DOHH2 (cell line): ENCODE measurements around the gene CCNL2.

Source experiments
- H3F3A ChIP-seq: fragments of 200-600 bp; sonication (generic), shearing (Covaris generic); 2 replicates; pipeline ENCODE4 v1.6.0; 2016; ENCODE audit warnings: antibody characterized with exemption, mild to moderate bottlenecking; ENCODE audit not compliant: control insufficient read depth, insufficient read depth
- H3K27ac ChIP-seq: fragments of 200-600 bp; sonication (generic); 2 replicates; pipeline ENCODE4 v1.5.1; 2014; ENCODE audit warnings: low read depth, mild to moderate bottlenecking, low read length, moderate library complexity
- H3K27me3 ChIP-seq: fragments of 200-600 bp; sonication (generic); 2 replicates; pipeline ENCODE4 v1.6.1; 2014; ENCODE audit warnings: mild to moderate bottlenecking, low read length, mixed read lengths; ENCODE audit not compliant: control insufficient read depth
- H3K36me3 ChIP-seq: fragments of 200-600 bp; sonication (generic); 2 replicates; pipeline ENCODE4 v1.6.1; 2014; ENCODE audit warnings: mild to moderate bottlenecking, low read length, moderate library complexity, mixed read lengths; ENCODE audit not compliant: control insufficient read depth
- H3K4me1 ChIP-seq: fragments of 200-600 bp; sonication (generic); 2 replicates; pipeline ENCODE4 v1.6.1; 2014; ENCODE audit warnings: mild to moderate bottlenecking, low read length, mixed read lengths; ENCODE audit not compliant: control insufficient read depth
- H3K4me2 ChIP-seq: fragments of 200-600 bp; sonication (generic); 2 replicates; pipeline ENCODE4 v1.6.0; 2014; ENCODE audit warnings: mild to moderate bottlenecking, low read length, moderate library complexity
- H3K4me3 ChIP-seq: fragments of 200-600 bp; sonication (generic); 2 replicates; pipeline ENCODE4 v1.5.1; 2014; ENCODE audit warnings: mild to moderate bottlenecking, low read length, mixed read lengths
- H3K79me2 ChIP-seq: fragments of 200-600 bp; sonication (generic); 2 replicates; pipeline ENCODE4 v1.6.1; 2014; ENCODE audit warnings: mild to moderate bottlenecking, low read length, mixed read lengths; ENCODE audit not compliant: control insufficient read depth
- H3K9me2 ChIP-seq: fragments of 200-600 bp; sonication (generic); replicated peaks from 2 replicates; pipeline ENCODE4 v1.6.1; 2014; ENCODE audit warnings: mild to moderate bottlenecking, low read length, mixed read lengths; ENCODE audit not compliant: control insufficient read depth
- H3K9me3 ChIP-seq: fragments of 200-600 bp; sonication (generic); 2 replicates; pipeline ENCODE4 v1.6.1; 2014; ENCODE audit warnings: antibody characterized with exemption, low read length, mixed read lengths; ENCODE audit not compliant: control insufficient read depth, insufficient read depth
- H4K20me1 ChIP-seq: fragments of 200-600 bp; sonication (generic); 2 replicates; pipeline ENCODE4 v1.6.0; 2014; ENCODE audit warnings: low read depth, mild to moderate bottlenecking, antibody characterized with exemption, low read length, moderate library complexity; ENCODE audit not compliant: control insufficient read depth, insufficient read depth
- EZH2phosphoT487 ChIP-seq: fragments of 200-600 bp; sonication (generic); IDR thresholded peaks from 2 replicates; pipeline ENCODE4 v1.6.1; 2017; ENCODE audit warnings: borderline replicate concordance, mild to moderate bottlenecking, antibody characterized with exemption, low read length, moderate library complexity, mixed read lengths
- TF ChIP-seq, protein P1 (sequence below): fragments of 200-600 bp; sonication (generic); IDR thresholded peaks from one replicate; pipeline ENCODE4 v1.5.1; 2014; ENCODE audit warnings: antibody characterized with exemption, mild to moderate bottlenecking, low read depth, low read length; ENCODE audit not compliant: poor library complexity, severe bottlenecking

The CCNL2 gene

GRCh38 chr1:1381294-1381693 lies 17.8 kb downstream of the CCNL2 start:
- Histone ChIP-seq H3K27me3 (no peaks in the 10 kb centered on the region), H3K27ac (no peak overlapping the region), H3K36me3 (peaks cover 21% of the 10 kb centered on the region)

GRCh38 chr1:1380860-1381259 lies 18.3 kb downstream of the CCNL2 start:
- H3K4me2 ChIP-seq = no peak overlapping the region

More at GRCh38 chr1:1381294-1381693, 17.8 kb downstream of the CCNL2 start:
- no peak overlapping the region for H3K4me2 ChIP-seq
- H3K79me2 ChIP-seq = peaks cover 27% of the 10 kb centered on the region
- no peak overlapping the region for H3K4me3 ChIP-seq
- peaks cover 4% of the 10 kb centered on the region; the same call in 1 of the 2 replicates for H4K20me1 ChIP-seq
- no peaks in the 10 kb centered on the region for H3K9me3 ChIP-seq
- TF ChIP-seq EZH2phosphoT487 = no peak
- TF ChIP-seq, protein P1, sequence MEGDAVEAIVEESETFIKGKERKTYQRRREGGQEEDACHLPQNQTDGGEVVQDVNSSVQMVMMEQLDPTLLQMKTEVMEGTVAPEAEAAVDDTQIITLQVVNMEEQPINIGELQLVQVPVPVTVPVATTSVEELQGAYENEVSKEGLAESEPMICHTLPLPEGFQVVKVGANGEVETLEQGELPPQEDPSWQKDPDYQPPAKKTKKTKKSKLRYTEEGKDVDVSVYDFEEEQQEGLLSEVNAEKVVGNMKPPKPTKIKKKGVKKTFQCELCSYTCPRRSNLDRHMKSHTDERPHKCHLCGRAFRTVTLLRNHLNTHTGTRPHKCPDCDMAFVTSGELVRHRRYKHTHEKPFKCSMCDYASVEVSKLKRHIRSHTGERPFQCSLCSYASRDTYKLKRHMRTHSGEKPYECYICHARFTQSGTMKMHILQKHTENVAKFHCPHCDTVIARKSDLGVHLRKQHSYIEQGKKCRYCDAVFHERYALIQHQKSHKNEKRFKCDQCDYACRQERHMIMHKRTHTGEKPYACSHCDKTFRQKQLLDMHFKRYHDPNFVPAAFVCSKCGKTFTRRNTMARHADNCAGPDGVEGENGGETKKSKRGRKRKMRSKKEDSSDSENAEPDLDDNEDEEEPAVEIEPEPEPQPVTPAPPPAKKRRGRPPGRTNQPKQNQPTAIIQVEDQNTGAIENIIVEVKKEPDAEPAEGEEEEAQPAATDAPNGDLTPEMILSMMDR = no peak
- no peaks in the 10 kb centered on the region for H3K9me2 ChIP-seq
- peaks cover 4% of the 10 kb centered on the region for H3K4me1 ChIP-seq
- peaks cover 7% of the 10 kb centered on the region for H3F3A ChIP-seq

DNA sequence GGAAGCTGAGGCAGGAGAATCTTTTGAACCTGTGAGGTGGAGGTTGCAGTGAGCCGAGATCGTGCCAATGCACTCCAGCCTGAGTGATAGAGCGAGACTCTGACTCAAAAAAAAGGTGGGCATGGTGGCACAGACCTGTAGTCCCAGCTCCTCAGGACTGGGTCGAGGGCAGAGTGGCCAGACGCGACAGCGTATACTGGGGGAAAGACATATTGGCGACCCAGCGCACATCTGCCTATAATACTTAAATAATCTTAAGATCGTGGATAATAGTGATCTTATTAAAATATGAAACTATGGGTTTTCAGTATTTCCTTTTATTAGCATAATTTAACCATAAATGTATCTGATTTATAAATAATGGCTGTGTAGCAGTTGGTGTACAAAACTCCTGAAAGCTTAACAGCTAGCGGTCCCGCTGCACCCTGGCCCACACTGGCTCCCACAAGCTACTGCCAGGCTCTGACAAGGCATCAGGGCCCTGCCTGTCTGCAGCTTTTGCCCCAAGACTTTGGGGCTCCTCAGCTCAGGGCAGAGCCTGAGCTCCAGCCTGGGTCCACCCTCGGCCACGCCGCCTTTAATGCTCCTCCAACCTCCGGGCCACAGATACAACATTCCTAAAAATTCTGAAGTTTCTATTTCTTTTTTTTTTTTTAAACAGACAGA lies 21.5 kb downstream of the CCNL2 start:
- Histone ChIP-seq H3K4me2 (no peak overlapping the region), H3K27me3 (no peaks in the 10 kb centered on the region), H3K27ac (no peak overlapping the region), H3K9me2 (no peaks in the 10 kb centered on the region), H3K9me3 (no peaks in the 10 kb centered on the region), H3K36me3 (peaks cover 36% of the 10 kb centered on the region), H3K4me3 (no peak overlapping the region), H3K4me1 (peaks cover 22% of the 10 kb centered on the region), H4K20me1 (peaks cover 4% of the 10 kb centered on the region; the same call in 1 of the 2 replicates), H3K79me2 (peaks cover 48% of the 10 kb centered on the region), H3F3A (peaks cover 7% of the 10 kb centered on the region)
- TF ChIP-seq, protein P1 = no peak
- no peak for TF ChIP-seq EZH2phosphoT487

More at GRCh38 chr1:1380860-1381259, 18.3 kb downstream of the CCNL2 start:
- H3F3A ChIP-seq = peaks cover 7% of the 10 kb centered on the region
- no peak for TF ChIP-seq EZH2phosphoT487
- TF ChIP-seq, protein P1 = no peak
- no peaks in the 10 kb centered on the region for H3K9me3 ChIP-seq
- peaks cover 8% of the 10 kb centered on the region for H3K4me1 ChIP-seq
- H3K79me2 ChIP-seq = peaks cover 28% of the 10 kb centered on the region
- H3K4me3 ChIP-seq = no peak overlapping the region
- no peak overlapping the region for H3K27ac ChIP-seq
- peaks cover 19% of the 10 kb centered on the region for H3K36me3 ChIP-seq
- no peaks in the 10 kb centered on the region for H3K9me2 ChIP-seq
- no peaks in the 10 kb centered on the region for H3K27me3 ChIP-seq
- H4K20me1 ChIP-seq = peaks cover 4% of the 10 kb centered on the region; the same call in 1 of the 2 replicates
